ENCODE data around the gene SDE2.
A peak's percentile ranks its signal among the peaks of the same experiment; 100 is the strongest.

SDE2 gene

DNA sequence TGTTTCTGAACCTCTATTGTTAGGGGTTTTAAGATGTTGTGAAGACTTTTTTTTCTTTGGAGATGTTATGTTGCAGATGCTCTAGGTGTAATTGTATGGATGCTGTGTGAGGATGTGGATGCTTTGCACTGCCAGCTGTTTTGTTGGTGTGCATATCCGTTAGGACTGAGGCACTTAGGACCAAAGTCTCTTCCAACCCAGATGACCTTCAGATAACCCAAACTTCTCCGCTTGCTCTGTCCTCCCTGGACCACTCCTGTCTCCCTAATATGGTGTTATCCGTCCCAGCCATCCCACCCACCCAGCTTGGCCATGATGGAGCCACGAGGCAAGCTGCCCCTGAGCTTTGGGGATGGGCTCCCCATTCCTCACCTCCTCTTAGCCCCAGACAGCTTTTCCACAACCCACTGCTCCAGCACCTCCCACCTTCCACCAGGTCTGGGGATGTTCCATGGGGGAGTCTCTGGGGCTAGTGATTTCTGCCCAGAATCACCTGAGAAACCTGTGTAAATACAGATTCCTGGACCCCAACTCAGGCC, 53.0 kb downstream of the SDE2 start:
- in situ Hi-C loops (cut with MboI; ENCODE audit: low pct_unique_long_range_greater_than_20kb, low sequenced_read_pairs, unreplicated experiment): no loop called here
- TF ChIP-seq, protein P1, sequence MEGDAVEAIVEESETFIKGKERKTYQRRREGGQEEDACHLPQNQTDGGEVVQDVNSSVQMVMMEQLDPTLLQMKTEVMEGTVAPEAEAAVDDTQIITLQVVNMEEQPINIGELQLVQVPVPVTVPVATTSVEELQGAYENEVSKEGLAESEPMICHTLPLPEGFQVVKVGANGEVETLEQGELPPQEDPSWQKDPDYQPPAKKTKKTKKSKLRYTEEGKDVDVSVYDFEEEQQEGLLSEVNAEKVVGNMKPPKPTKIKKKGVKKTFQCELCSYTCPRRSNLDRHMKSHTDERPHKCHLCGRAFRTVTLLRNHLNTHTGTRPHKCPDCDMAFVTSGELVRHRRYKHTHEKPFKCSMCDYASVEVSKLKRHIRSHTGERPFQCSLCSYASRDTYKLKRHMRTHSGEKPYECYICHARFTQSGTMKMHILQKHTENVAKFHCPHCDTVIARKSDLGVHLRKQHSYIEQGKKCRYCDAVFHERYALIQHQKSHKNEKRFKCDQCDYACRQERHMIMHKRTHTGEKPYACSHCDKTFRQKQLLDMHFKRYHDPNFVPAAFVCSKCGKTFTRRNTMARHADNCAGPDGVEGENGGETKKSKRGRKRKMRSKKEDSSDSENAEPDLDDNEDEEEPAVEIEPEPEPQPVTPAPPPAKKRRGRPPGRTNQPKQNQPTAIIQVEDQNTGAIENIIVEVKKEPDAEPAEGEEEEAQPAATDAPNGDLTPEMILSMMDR (IDR thresholded peaks at IDR 0.05; ENCODE audit: extremely low read depth, insufficient read depth, missing control alignments): no peak
- DNase-seq (ENCODE audit: low spot score): no peak

DNA sequence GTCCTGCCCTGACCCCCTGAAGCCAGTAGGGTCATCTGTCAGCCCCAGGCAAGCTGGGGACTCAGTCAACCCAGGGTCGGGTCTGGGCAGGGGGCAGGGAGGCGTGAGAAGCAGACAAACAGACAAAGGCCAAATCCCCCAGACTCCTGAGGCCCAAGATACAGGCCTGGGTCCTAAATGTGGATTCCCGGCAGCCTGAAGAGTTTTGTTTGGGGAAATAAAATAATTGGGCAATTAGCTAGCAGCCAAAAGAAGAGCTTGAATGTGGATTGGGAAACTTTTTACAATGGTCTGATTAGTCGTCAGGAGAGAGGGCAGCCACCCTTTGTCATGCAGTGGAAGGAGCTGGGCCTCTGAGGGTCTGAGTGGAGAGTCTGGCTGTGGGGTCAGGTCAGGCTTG, 53.6 kb downstream of the SDE2 start:
- TF ChIP-seq, protein P1 (IDR thresholded peaks at IDR 0.05; ENCODE audit: extremely low read depth, insufficient read depth, missing control alignments): no peak
- in situ Hi-C loops (cut with MboI; ENCODE audit: low pct_unique_long_range_greater_than_20kb, low sequenced_read_pairs, unreplicated experiment): no loop called here
- DNase-seq (ENCODE audit: low spot score): no peak

DNA sequence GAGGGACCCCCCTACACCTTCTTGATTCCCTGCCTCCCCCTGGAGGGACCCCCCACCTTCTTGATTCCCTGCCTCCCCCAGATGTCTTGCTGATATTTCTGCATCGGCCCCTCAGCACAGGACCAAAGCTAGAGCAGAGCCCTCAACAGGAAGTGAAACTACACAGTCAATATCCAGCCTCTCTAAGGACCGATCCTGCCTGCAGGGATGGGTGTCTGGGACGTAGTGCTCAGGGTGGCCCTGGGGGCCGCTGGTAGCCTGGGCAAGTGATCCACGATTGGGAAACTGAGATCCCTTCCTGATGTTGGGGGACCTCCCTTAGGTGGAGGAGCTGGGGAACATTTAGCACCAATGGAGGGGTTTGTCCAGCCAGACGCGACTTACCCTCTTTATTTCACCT, 54.2 kb downstream of the SDE2 start:
- in situ Hi-C loops (cut with MboI; ENCODE audit: low pct_unique_long_range_greater_than_20kb, low sequenced_read_pairs, unreplicated experiment): no loop called here
- TF ChIP-seq, protein P1 (IDR thresholded peaks at IDR 0.05; ENCODE audit: extremely low read depth, insufficient read depth, missing control alignments): no peak
- peak; percentile 65 for DNase-seq (ENCODE audit: low spot score)

DNA sequence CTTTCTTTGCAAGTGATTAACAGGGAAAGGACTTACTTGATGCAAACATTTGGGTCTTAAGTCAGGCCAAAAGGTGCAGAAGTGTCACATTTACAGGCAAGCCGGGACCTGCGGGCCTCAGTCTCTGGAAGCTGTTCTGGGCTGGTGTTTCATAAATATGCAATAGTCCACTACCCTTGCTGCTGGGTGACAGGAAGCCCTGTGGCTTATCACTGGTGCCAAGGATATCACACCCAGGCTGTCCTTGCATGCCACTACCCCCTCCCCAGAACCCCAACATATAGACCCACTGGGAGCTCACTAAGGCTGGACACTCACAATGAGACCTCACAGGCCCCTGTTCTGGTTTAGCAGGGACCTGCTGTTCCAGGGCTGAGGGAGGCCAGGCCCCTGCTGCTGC, 54.8 kb downstream of the SDE2 start:
- in situ Hi-C loops (cut with MboI; ENCODE audit: low pct_unique_long_range_greater_than_20kb, low sequenced_read_pairs, unreplicated experiment): no loop called here
- TF ChIP-seq, protein P1 (IDR thresholded peaks at IDR 0.05; ENCODE audit: extremely low read depth, insufficient read depth, missing control alignments): no peak
- no peak for DNase-seq (ENCODE audit: low spot score)

DNA sequence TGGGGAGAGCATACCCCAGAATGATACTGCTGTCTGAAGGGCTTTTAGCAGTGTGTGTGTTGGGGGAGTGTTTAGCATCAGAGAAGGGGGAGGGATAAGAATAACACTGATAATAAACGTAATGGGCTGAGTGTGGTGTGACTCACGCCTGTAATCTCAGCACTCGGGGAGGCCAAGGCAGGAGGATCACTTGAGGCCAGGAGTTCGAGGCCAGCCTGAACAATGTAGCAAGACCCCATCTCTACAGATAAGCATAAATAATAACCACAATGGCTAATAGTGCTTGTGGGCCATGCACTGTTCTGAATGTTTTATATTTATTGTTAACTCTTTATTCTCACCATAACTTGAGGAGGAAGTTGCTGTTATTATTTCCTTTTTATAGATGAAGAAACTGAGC, 55.6 kb downstream of the SDE2 start:
- TF ChIP-seq, protein P1 (IDR thresholded peaks at IDR 0.05; ENCODE audit: extremely low read depth, insufficient read depth, missing control alignments): no peak
- in situ Hi-C loops (cut with MboI; ENCODE audit: low pct_unique_long_range_greater_than_20kb, low sequenced_read_pairs, unreplicated experiment): no loop called here
- DNase-seq (ENCODE audit: low spot score): no peak

DNA sequence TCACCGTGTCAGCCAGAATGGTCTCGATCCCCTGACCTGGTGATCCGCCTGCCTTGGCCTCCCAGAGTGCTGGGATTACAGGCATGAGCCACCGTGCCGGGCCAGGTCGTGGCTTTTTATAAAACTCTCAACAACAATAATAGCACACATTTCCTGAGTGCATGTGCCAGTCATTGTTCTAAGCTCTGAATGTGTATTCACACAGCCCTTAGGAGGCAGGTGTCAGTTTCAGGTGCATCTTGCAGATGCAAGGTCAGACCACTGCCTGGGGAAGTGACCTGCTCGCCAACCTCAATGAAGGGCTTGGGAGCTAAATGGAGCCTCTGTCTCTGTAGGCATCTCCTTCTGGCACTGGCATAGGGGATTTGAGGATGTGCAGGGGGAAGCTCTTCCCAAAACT, 56.6 kb downstream of the SDE2 start:
- in situ Hi-C loops (cut with MboI; ENCODE audit: low pct_unique_long_range_greater_than_20kb, low sequenced_read_pairs, unreplicated experiment): no loop called here
- TF ChIP-seq, protein P1 (IDR thresholded peaks at IDR 0.05; ENCODE audit: extremely low read depth, insufficient read depth, missing control alignments): no peak
- DNase-seq (ENCODE audit: low spot score): no peak

DNA sequence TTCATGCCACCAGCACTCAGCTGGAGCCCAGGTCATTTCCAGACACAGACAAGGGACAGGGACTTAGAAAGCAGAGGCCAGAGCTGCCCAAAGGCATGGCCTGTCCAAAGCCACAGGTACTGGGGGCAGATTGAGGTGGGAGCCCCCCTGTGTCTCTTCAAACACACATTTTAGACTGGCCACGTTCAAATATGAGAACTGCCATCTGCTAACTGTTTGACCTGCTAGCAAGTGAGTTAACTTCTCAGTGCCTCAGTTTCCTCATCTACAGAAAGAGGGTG, 57.3 kb downstream of the SDE2 start:
- DNase-seq (ENCODE audit: low spot score): no peak
- TF ChIP-seq, protein P1 (IDR thresholded peaks at IDR 0.05; ENCODE audit: extremely low read depth, insufficient read depth, missing control alignments): no peak
- in situ Hi-C loops (cut with MboI; ENCODE audit: low pct_unique_long_range_greater_than_20kb, low sequenced_read_pairs, unreplicated experiment): no loop called here

Measured in GM13977 (cell line).